Panc1 (cell line): ENCODE results near the gene TRIM61. TPM values are rescaled to one million over a fixed set of nuclear protein-coding genes. Genes with fewer than 3 reads are reported as not detected.

ENCODE experiments used
- ATAC-seq: fragments of 200-7000 bp; cut with Tn5 transposase; 2 replicates; pipeline ENCODE4 v1.9.1; 2020; ENCODE audit warnings: mild to moderate bottlenecking, moderate library complexity
- BruUV-seq: library from RNA; stranded (reverse); fragments of 400-500 nt; replicated peaks from 2 replicates; lab custom pipeline; 2021; lab: Mats Ljungman, UMichigan
- CTCF ChIA-PET: fragments of 300-600 bp; sonication (Branson Sonifier 250); formaldehyde crosslinking; loops from one replicate; lab custom pipeline; 2022; ENCODE audit warnings: antibody characterized with exemption; lab: Charles Lee
- POLR2A ChIA-PET: fragments of 300-600 bp; sonication (Branson Sonifier 250); formaldehyde crosslinking; loops from one replicate; lab custom pipeline; 2022; ENCODE audit warnings: antibody characterized with exemption; lab: Charles Lee
- DNase-seq: peaks from one replicate; pipeline ENCODE4 v3.0.0-alpha.2; 2010; ENCODE audit warnings: low read depth, low spot score
- H3K27ac ChIP-seq: 2 replicates; pipeline ENCODE4 v1.5.1; 2011; ENCODE audit warnings: mild to moderate bottlenecking, low read length, inconsistent platforms
- H3K27me3 ChIP-seq: fragments of 200-500 bp; sonication (Bioruptor generic); 2 replicates; pipeline ENCODE4 v1.6.0; 2014; ENCODE audit warnings: low read length, inconsistent platforms; ENCODE audit not compliant: control insufficient read depth, insufficient read depth
- H3K36me3 ChIP-seq: fragments of 200-500 bp; sonication (Bioruptor generic); 2 replicates; pipeline ENCODE4 v1.5.1; 2014; ENCODE audit warnings: inconsistent platforms, mild to moderate bottlenecking, low read length, moderate library complexity; ENCODE audit not compliant: control insufficient read depth, insufficient read depth
- H3K4me1 ChIP-seq: 2 replicates; pipeline ENCODE4 v1.5.1; 2011; ENCODE audit warnings: inconsistent platforms, mild to moderate bottlenecking, low read length, moderate library complexity; ENCODE audit not compliant: control insufficient read depth, insufficient read depth
- H3K4me3 ChIP-seq, 2 experiments: 2 replicates each; pipeline ENCODE4 v1.5.1; 2011 to 2012; ENCODE audit warnings: low read depth in 2 of 2, low read length in 2 of 2, mild to moderate bottlenecking in 2 of 2, inconsistent platforms in 1 of 2, moderate library complexity in 1 of 2
- H3K9me3 ChIP-seq: fragments of 200-500 bp; sonication (Bioruptor generic); 2 replicates; pipeline ENCODE4 v1.5.1; 2014; ENCODE audit warnings: low read depth, mild to moderate bottlenecking, inconsistent platforms, low read length, moderate library complexity; ENCODE audit not compliant: control insufficient read depth, insufficient read depth
- CTCF ChIP-seq: fragments of 450-650 bp; IDR thresholded peaks from 2 replicates; pipeline ENCODE4 v1.5.1; 2017; ENCODE audit warnings: mild to moderate bottlenecking
- POLR2AphosphoS5 ChIP-seq: IDR thresholded peaks from 2 replicates; pipeline ENCODE4 v1.6.1; 2012; ENCODE audit warnings: mild to moderate bottlenecking, low read depth, low read length, moderate library complexity
- REST ChIP-seq, 2 experiments: IDR thresholded peaks; 2 replicates each; pipeline ENCODE4 v1.6.1; 2011 to 2012; ENCODE audit warnings: low read depth in 2 of 2, control low read depth in 1 of 2, low read length in 1 of 2, mild to moderate bottlenecking in 1 of 2, moderate library complexity in 1 of 2; ENCODE audit not compliant: insufficient read depth in 1 of 2
- SIN3A ChIP-seq: IDR thresholded peaks from 2 replicates; pipeline ENCODE4 v1.6.1; 2012; ENCODE audit warnings: low read depth, mild to moderate bottlenecking, low read length, moderate library complexity, borderline replicate concordance; ENCODE audit not compliant: insufficient read depth
- TCF7L2 ChIP-seq: IDR thresholded peaks from 2 replicates; pipeline ENCODE4 v1.6.1; 2011; ENCODE audit warnings: mild to moderate bottlenecking, low read depth, low read length, inconsistent platforms
- in situ Hi-C: cut with HindIII; loops from 2 replicates; pipeline ENCODE4 v1.10.0; 2016; ENCODE audit warnings: low sequenced_read_pairs, low pct_unique_long_range_greater_than_20kb
- intact Hi-C: fragments of 100-400 bp; cut with micrococcal nuclease; formaldehyde crosslinking; loops from one replicate; pipeline ENCODE4 v1.10.0; 2022; ENCODE audit not compliant: unreplicated experiment
- total RNA-seq: library from RNA; stranded (reverse); gene quantifications from one replicate; pipeline ENCODE4 v1.2.1, GENCODE V29; 2021; ENCODE audit not compliant: unreplicated experiment

The TRIM61 gene
- total RNA-seq, 1 experiment from 2014 or later: not detected

- BruUV-seq: no TSS peak
- in situ Hi-C loops: no loop called here
- H3K27me3 ChIP-seq: no peaks in the 10 kb centered on the region
- no peak for DNase-seq
- no peaks in the 10 kb centered on the region for H3K9me3 ChIP-seq
- POLR2A ChIA-PET: no interaction called here
- H3K4me3 ChIP-seq: no peak overlapping the region
- no peaks in the 10 kb centered on the region for H3K36me3 ChIP-seq
- H3K4me1 ChIP-seq: no peaks in the 10 kb centered on the region
- TF ChIP-seq TCF7L2 (no peak), CTCF (no peak), SIN3A (no peak), POLR2AphosphoS5 (no peak), REST (IDR thresholded peaks at IDR 0.05; ENCODE audit: insufficient read depth in 1 of 2, low read depth in 2 of 2, low read length in 1 of 2) (no peak)
- CTCF ChIA-PET: no interaction called here
- intact Hi-C loops: no loop called here
- H3K27ac ChIP-seq: no peak overlapping the region
- ATAC-seq: no peak
Measured at GRCh38 chr4:164945146-164945545, 32.3 kb downstream of the TRIM61 start.

- in situ Hi-C loops: no loop called here
- POLR2A ChIA-PET: no interaction called here
Measured at GRCh38 chr4:164943192-164943591, 34.3 kb downstream of the TRIM61 start.

More at GRCh38 chr4:164943192-164943591, 34.3 kb downstream of the TRIM61 start:
- TF ChIP-seq TCF7L2: no peak
- no peak for TF ChIP-seq REST (IDR thresholded peaks at IDR 0.05; ENCODE audit: insufficient read depth in 1 of 2, low read depth in 2 of 2, low read length in 1 of 2)
- no peak for TF ChIP-seq SIN3A
- no peak for TF ChIP-seq CTCF
- no peak for TF ChIP-seq POLR2AphosphoS5
- H3K36me3 ChIP-seq: no peaks in the 10 kb centered on the region
- ATAC-seq (no peak), DNase-seq (no peak)
- H3K4me1 ChIP-seq: no peaks in the 10 kb centered on the region
- CTCF ChIA-PET: no interaction called here
- no peaks in the 10 kb centered on the region for H3K9me3 ChIP-seq
- no peaks in the 10 kb centered on the region for H3K27me3 ChIP-seq
- intact Hi-C loops: no loop called here
- no TSS peak for BruUV-seq
- no peak overlapping the region for H3K4me3 ChIP-seq
- no peak overlapping the region for H3K27ac ChIP-seq
